Panc1 (cell line): ENCODE data around the gene PRKCD. TPM values are rescaled to one million over a fixed set of nuclear protein-coding genes. Genes with fewer than 3 reads are reported as not detected.

Source experiments
- ATAC-seq: fragments of 200-7000 bp; cut with Tn5 transposase; 2 replicates; pipeline ENCODE4 v1.9.1; 2020; ENCODE audit warnings: mild to moderate bottlenecking, moderate library complexity
- BruUV-seq: library from RNA; stranded (reverse); fragments of 400-500 nt; replicated peaks from 2 replicates; lab custom pipeline; 2021; lab: Mats Ljungman, UMichigan
- CTCF ChIA-PET: fragments of 300-600 bp; sonication (Branson Sonifier 250); formaldehyde crosslinking; loops from one replicate; lab custom pipeline; 2022; ENCODE audit warnings: antibody characterized with exemption; lab: Charles Lee
- POLR2A ChIA-PET: fragments of 300-600 bp; sonication (Branson Sonifier 250); formaldehyde crosslinking; loops from one replicate; lab custom pipeline; 2022; ENCODE audit warnings: antibody characterized with exemption; lab: Charles Lee
- DNase-seq: peaks from one replicate; pipeline ENCODE4 v3.0.0-alpha.2; 2010; ENCODE audit warnings: low read depth, low spot score
- H3K27ac ChIP-seq: 2 replicates; pipeline ENCODE4 v1.5.1; 2011; ENCODE audit warnings: mild to moderate bottlenecking, low read length, inconsistent platforms
- H3K27me3 ChIP-seq: fragments of 200-500 bp; sonication (Bioruptor generic); 2 replicates; pipeline ENCODE4 v1.6.0; 2014; ENCODE audit warnings: low read length, inconsistent platforms; ENCODE audit not compliant: control insufficient read depth, insufficient read depth
- H3K36me3 ChIP-seq: fragments of 200-500 bp; sonication (Bioruptor generic); 2 replicates; pipeline ENCODE4 v1.5.1; 2014; ENCODE audit warnings: inconsistent platforms, mild to moderate bottlenecking, low read length, moderate library complexity; ENCODE audit not compliant: control insufficient read depth, insufficient read depth
- H3K4me1 ChIP-seq: 2 replicates; pipeline ENCODE4 v1.5.1; 2011; ENCODE audit warnings: inconsistent platforms, mild to moderate bottlenecking, low read length, moderate library complexity; ENCODE audit not compliant: control insufficient read depth, insufficient read depth
- H3K4me3 ChIP-seq, 2 experiments: 2 replicates each; pipeline ENCODE4 v1.5.1; 2011 to 2012; ENCODE audit warnings: low read depth in 2 of 2, low read length in 2 of 2, mild to moderate bottlenecking in 2 of 2, inconsistent platforms in 1 of 2, moderate library complexity in 1 of 2
- H3K9me3 ChIP-seq: fragments of 200-500 bp; sonication (Bioruptor generic); 2 replicates; pipeline ENCODE4 v1.5.1; 2014; ENCODE audit warnings: low read depth, mild to moderate bottlenecking, inconsistent platforms, low read length, moderate library complexity; ENCODE audit not compliant: control insufficient read depth, insufficient read depth
- POLR2AphosphoS5 ChIP-seq: IDR thresholded peaks from 2 replicates; pipeline ENCODE4 v1.6.1; 2012; ENCODE audit warnings: mild to moderate bottlenecking, low read depth, low read length, moderate library complexity
- SIN3A ChIP-seq: IDR thresholded peaks from 2 replicates; pipeline ENCODE4 v1.6.1; 2012; ENCODE audit warnings: low read depth, mild to moderate bottlenecking, low read length, moderate library complexity, borderline replicate concordance; ENCODE audit not compliant: insufficient read depth
- TCF7L2 ChIP-seq: IDR thresholded peaks from 2 replicates; pipeline ENCODE4 v1.6.1; 2011; ENCODE audit warnings: mild to moderate bottlenecking, low read depth, low read length, inconsistent platforms
- in situ Hi-C: cut with HindIII; loops from 2 replicates; pipeline ENCODE4 v1.10.0; 2016; ENCODE audit warnings: low sequenced_read_pairs, low pct_unique_long_range_greater_than_20kb
- intact Hi-C: fragments of 100-400 bp; cut with micrococcal nuclease; formaldehyde crosslinking; loops from one replicate; pipeline ENCODE4 v1.10.0; 2022; ENCODE audit not compliant: unreplicated experiment
- total RNA-seq: library from RNA; stranded (reverse); gene quantifications from one replicate; pipeline ENCODE4 v1.2.1, GENCODE V29; 2021; ENCODE audit not compliant: unreplicated experiment
- TF ChIP-seq, protein P1 (sequence below): fragments of 450-650 bp; IDR thresholded peaks from 2 replicates; pipeline ENCODE4 v1.5.1; 2017; ENCODE audit warnings: mild to moderate bottlenecking
- TF ChIP-seq, protein P2 (sequence below), 2 experiments: IDR thresholded peaks; 2 replicates each; pipeline ENCODE4 v1.6.1; 2011 to 2012; ENCODE audit warnings: low read depth in 2 of 2, control low read depth in 1 of 2, low read length in 1 of 2, mild to moderate bottlenecking in 1 of 2, moderate library complexity in 1 of 2; ENCODE audit not compliant: insufficient read depth in 1 of 2

Gene PRKCD
- total RNA-seq, 1 experiment from 2014 or later, result 14.0 TPM

DNA sequence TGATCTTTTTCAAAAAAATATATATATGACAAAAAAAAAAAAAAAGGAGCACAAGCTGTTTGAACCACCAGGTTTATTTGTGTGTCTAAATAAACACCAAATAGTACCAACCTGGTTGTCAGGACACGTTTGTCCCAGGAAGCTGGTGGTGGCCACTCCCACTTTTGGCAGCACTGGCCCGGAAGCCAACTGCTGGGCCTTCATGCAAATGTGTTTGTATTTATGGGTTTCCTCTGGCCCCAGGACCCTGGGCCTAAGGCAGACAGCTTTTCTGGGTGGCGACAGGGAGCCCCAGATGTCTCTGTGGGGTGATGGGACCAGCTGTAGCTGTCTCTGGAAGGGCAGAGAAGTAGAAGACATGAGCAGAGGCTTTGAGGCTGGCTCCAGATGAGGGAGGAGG, 31.6 kb downstream of the PRKCD start:
- H3K27me3 ChIP-seq, result no peaks in the 10 kb centered on the region
- H3K27ac ChIP-seq, result no peak overlapping the region
- peaks cover 3% of the 10 kb centered on the region; the same call in 1 of the 2 replicates for H3K4me1 ChIP-seq
- no TSS peak for BruUV-seq
- TF ChIP-seq SIN3A, result no peak
- no peak for TF ChIP-seq POLR2AphosphoS5
- TF ChIP-seq TCF7L2, result no peak
- TF ChIP-seq, protein P1, sequence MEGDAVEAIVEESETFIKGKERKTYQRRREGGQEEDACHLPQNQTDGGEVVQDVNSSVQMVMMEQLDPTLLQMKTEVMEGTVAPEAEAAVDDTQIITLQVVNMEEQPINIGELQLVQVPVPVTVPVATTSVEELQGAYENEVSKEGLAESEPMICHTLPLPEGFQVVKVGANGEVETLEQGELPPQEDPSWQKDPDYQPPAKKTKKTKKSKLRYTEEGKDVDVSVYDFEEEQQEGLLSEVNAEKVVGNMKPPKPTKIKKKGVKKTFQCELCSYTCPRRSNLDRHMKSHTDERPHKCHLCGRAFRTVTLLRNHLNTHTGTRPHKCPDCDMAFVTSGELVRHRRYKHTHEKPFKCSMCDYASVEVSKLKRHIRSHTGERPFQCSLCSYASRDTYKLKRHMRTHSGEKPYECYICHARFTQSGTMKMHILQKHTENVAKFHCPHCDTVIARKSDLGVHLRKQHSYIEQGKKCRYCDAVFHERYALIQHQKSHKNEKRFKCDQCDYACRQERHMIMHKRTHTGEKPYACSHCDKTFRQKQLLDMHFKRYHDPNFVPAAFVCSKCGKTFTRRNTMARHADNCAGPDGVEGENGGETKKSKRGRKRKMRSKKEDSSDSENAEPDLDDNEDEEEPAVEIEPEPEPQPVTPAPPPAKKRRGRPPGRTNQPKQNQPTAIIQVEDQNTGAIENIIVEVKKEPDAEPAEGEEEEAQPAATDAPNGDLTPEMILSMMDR, result no peak
- TF ChIP-seq, protein P2, sequence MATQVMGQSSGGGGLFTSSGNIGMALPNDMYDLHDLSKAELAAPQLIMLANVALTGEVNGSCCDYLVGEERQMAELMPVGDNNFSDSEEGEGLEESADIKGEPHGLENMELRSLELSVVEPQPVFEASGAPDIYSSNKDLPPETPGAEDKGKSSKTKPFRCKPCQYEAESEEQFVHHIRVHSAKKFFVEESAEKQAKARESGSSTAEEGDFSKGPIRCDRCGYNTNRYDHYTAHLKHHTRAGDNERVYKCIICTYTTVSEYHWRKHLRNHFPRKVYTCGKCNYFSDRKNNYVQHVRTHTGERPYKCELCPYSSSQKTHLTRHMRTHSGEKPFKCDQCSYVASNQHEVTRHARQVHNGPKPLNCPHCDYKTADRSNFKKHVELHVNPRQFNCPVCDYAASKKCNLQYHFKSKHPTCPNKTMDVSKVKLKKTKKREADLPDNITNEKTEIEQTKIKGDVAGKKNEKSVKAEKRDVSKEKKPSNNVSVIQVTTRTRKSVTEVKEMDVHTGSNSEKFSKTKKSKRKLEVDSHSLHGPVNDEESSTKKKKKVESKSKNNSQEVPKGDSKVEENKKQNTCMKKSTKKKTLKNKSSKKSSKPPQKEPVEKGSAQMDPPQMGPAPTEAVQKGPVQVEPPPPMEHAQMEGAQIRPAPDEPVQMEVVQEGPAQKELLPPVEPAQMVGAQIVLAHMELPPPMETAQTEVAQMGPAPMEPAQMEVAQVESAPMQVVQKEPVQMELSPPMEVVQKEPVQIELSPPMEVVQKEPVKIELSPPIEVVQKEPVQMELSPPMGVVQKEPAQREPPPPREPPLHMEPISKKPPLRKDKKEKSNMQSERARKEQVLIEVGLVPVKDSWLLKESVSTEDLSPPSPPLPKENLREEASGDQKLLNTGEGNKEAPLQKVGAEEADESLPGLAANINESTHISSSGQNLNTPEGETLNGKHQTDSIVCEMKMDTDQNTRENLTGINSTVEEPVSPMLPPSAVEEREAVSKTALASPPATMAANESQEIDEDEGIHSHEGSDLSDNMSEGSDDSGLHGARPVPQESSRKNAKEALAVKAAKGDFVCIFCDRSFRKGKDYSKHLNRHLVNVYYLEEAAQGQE (IDR thresholded peaks at IDR 0.05; ENCODE audit: insufficient read depth in 1 of 2, low read depth in 2 of 2, low read length in 1 of 2), result no peak
- H3K4me3 ChIP-seq, result no peak overlapping the region
- intact Hi-C loops (no loop called here), in situ Hi-C loops (no loop called here)
- H3K9me3 ChIP-seq, result no peaks in the 10 kb centered on the region
- DNase-seq (no peak), ATAC-seq (no peak)
- H3K36me3 ChIP-seq, result no peaks in the 10 kb centered on the region
- ChIA-PET POLR2A (no interaction called here), CTCF (interaction anchor here (0.6 to 0.9 kb wide), 3 partner anchors 62 to 78 kb away, joined by 3 to 4 read pairs (median 4); partner anchors contain the start of gene RFT1)

DNA sequence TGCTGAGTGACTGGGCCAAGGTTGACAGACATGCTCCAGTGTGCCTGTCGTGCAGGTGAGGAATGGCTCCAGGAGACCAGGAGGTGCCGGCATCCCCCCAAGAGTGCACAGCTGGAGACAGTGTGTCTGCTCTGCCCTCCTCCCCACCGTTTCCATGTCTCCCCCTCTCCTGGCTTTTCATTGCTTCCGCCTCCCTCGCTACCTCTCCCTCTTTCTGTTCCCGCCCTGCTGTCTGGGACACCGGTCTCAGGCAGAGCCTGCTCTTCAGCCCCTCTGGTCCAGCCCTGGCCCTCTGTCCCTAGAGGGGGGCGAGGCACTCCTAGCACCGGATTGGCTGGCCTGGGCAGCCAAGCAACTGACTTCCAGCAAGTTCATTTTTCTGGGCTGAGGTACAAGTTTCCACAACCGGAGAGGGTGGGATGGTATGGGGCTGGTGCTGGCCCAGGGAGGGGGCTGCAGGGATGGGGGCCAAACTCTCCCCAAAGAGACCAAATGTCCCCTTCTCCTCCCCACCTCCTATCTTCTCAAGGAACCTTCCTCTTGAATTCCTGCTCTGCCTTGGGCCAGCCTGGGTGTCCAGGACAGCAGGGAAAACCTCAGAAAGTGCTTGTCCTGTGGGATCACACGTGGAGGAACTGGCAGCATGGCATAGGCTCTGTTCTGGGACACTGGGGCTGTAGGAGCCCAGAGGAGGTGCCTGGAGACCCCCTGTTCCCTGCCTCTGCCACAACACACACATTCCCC, 32.6 kb downstream of the PRKCD start:
- ChIA-PET POLR2A (no interaction called here), CTCF (no interaction called here)
- BruUV-seq, result no TSS peak
- Histone ChIP-seq H3K4me1 (peaks cover 3% of the 10 kb centered on the region; the same call in 1 of the 2 replicates), H3K27ac (no peak overlapping the region), H3K27me3 (no peaks in the 10 kb centered on the region), H3K36me3 (no peaks in the 10 kb centered on the region), H3K9me3 (no peaks in the 10 kb centered on the region), H3K4me3 (no peak overlapping the region)
- TF ChIP-seq, protein P2 (IDR thresholded peaks at IDR 0.05; ENCODE audit: insufficient read depth in 1 of 2, low read depth in 2 of 2, low read length in 1 of 2), result no peak
- TF ChIP-seq POLR2AphosphoS5 (no peak), SIN3A (no peak), TCF7L2 (no peak)
- TF ChIP-seq, protein P1, result no peak
- intact Hi-C loops, result no loop called here
- in situ Hi-C loops, result no loop called here
- DNase-seq (no peak), ATAC-seq (no peak)
